Loucy (cell line): Measurements from ENCODE around the gene DDR1.
"Not testable (repeated sequence)": the region's sequence is repeated elsewhere in the genome, so short reads cannot be mapped to it uniquely, and the experiment has no call there.

Experiments used
- H2AFZ ChIP-seq: fragments of 200-600 bp; sonication (generic); 2 replicates; pipeline ENCODE4 v1.6.0; 2016; ENCODE audit warnings: antibody characterized with exemption, mild to moderate bottlenecking, low read length, moderate library complexity
- H3F3A ChIP-seq: fragments of 200-600 bp; 2 replicates; pipeline ENCODE4 v1.6.0; 2016; ENCODE audit warnings: antibody characterized with exemption, low read depth, mild to moderate bottlenecking
- H3K27me3 ChIP-seq: fragments of 200-600 bp; sonication (generic); 2 replicates; pipeline ENCODE4 v1.6.1; 2014; ENCODE audit warnings: low read length, mild to moderate bottlenecking; ENCODE audit not compliant: insufficient read depth, poor library complexity, severe bottlenecking
- H3K36me3 ChIP-seq: fragments of 200-600 bp; sonication (generic); 2 replicates; pipeline ENCODE4 v1.6.1; 2016; ENCODE audit warnings: low read length; ENCODE audit not compliant: insufficient read depth
- H3K4me1 ChIP-seq: fragments of 200-600 bp; sonication (generic); 2 replicates; pipeline ENCODE4 v1.5.1; 2014; ENCODE audit warnings: low read length, mild to moderate bottlenecking; ENCODE audit not compliant: insufficient read depth, poor library complexity, severe bottlenecking
- H3K4me2 ChIP-seq: fragments of 200-600 bp; sonication (generic); 2 replicates; pipeline ENCODE4 v1.6.0; 2014; ENCODE audit warnings: antibody characterized with exemption, low read length, low read depth, mild to moderate bottlenecking; ENCODE audit not compliant: poor library complexity, severe bottlenecking
- H3K4me3 ChIP-seq: fragments of 200-600 bp; sonication (generic); 2 replicates; pipeline ENCODE4 v1.5.1; 2014; ENCODE audit warnings: low read length, mild to moderate bottlenecking, mixed read lengths; ENCODE audit not compliant: poor library complexity, severe bottlenecking
- H3K79me2 ChIP-seq: fragments of 200-600 bp; sonication (generic); 2 replicates; pipeline ENCODE4 v1.6.1; 2014; ENCODE audit warnings: low read length; ENCODE audit not compliant: insufficient read depth
- H3K9ac ChIP-seq: fragments of 200-600 bp; sonication (generic); 2 replicates; pipeline ENCODE4 v1.6.0; 2014; ENCODE audit warnings: mild to moderate bottlenecking, low read depth, low read length, moderate library complexity; ENCODE audit not compliant: poor library complexity, severe bottlenecking
- H3K9me2 ChIP-seq: fragments of 200-600 bp; sonication (generic); replicated peaks from 2 replicates; pipeline ENCODE4 v1.6.1; 2016; ENCODE audit warnings: low read depth, low read length, mixed read lengths
- H3K9me3 ChIP-seq: fragments of 200-600 bp; sonication (generic); 2 replicates; pipeline ENCODE4 v1.6.1; 2014; ENCODE audit warnings: mild to moderate bottlenecking, antibody characterized with exemption, low read length, low read depth; ENCODE audit not compliant: insufficient read depth
- H4K20me1 ChIP-seq: fragments of 200-600 bp; sonication (generic); 2 replicates; pipeline ENCODE4 v1.6.0; 2014; ENCODE audit warnings: antibody characterized with exemption, low read length, mild to moderate bottlenecking; ENCODE audit not compliant: insufficient read depth, poor library complexity, severe bottlenecking
- CTCF ChIP-seq: fragments of 200-600 bp; sonication (generic); conservative IDR thresholded peaks from 2 replicates; pipeline ENCODE4 v1.5.1; 2014; ENCODE audit warnings: mild to moderate bottlenecking, antibody characterized with exemption, low read length
- EZH2phosphoT487 ChIP-seq: fragments of 200-600 bp; IDR thresholded peaks from 2 replicates; pipeline ENCODE4 v1.6.1; 2018; ENCODE audit warnings: antibody characterized with exemption, mild to moderate bottlenecking, moderate library complexity, borderline replicate concordance

DDR1 gene

GRCh38 chr6:30862156-30862875 is 22.0 kb upstream of the DDR1 start:
- Histone ChIP-seq H3K9me3 (no peaks in the 10 kb centered on the region), H3K9ac (no peak overlapping the region), H4K20me1 (no peaks in the 10 kb centered on the region), H3K27me3 (no peaks in the 10 kb centered on the region), H3K79me2 (no peaks in the 10 kb centered on the region), H2AFZ (no peak overlapping the region), H3K9me2 (no peaks in the 10 kb centered on the region), H3K4me1 (no peaks in the 10 kb centered on the region), H3K4me2 (no peak overlapping the region), H3F3A (no peaks in the 10 kb centered on the region), H3K36me3 (no peaks in the 10 kb centered on the region), H3K4me3 (no peak overlapping the region)
- TF ChIP-seq CTCF, result no peak
- no peak for TF ChIP-seq EZH2phosphoT487

GRCh38 chr6:30864325-30864724 is 20.0 kb upstream of the DDR1 start:
- no peaks in the 10 kb centered on the region for H3K9me2 ChIP-seq
- H3K27me3 ChIP-seq, result no peaks in the 10 kb centered on the region
- no peak overlapping the region for H2AFZ ChIP-seq
- H3K9me3 ChIP-seq, result no peaks in the 10 kb centered on the region
- no peaks in the 10 kb centered on the region for H3K4me1 ChIP-seq
- H3K4me3 ChIP-seq, result no peak overlapping the region
- H3K4me2 ChIP-seq, result no peak overlapping the region
- TF ChIP-seq EZH2phosphoT487, result no peak
- TF ChIP-seq CTCF, result no peak
- no peaks in the 10 kb centered on the region for H3F3A ChIP-seq
- no peaks in the 10 kb centered on the region for H3K36me3 ChIP-seq
- no peaks in the 10 kb centered on the region for H4K20me1 ChIP-seq
- H3K9ac ChIP-seq, result no peak overlapping the region
- no peaks in the 10 kb centered on the region for H3K79me2 ChIP-seq

GRCh38 chr6:30869241-30869749 is 15.0 kb upstream of the DDR1 start:
- not testable (repeated sequence) for H3K9ac ChIP-seq, H3K9me3 ChIP-seq, H3K27me3 ChIP-seq, H3K4me3 ChIP-seq, H3K79me2 ChIP-seq, H4K20me1 ChIP-seq, H2AFZ ChIP-seq, H3K9me2 ChIP-seq, H3K4me1 ChIP-seq, H3K36me3 ChIP-seq, H3F3A ChIP-seq, H3K4me2 ChIP-seq

- no peak overlapping the region for H3K4me2 ChIP-seq
- H4K20me1 ChIP-seq, result no peaks in the 10 kb centered on the region
- H3K9me2 ChIP-seq, result no peaks in the 10 kb centered on the region
- peaks cover 9% of the 10 kb centered on the region; the same call in 1 of the 2 replicates for H3K9me3 ChIP-seq
- no peaks in the 10 kb centered on the region for H3K27me3 ChIP-seq
- no peak overlapping the region for H2AFZ ChIP-seq
- no peaks in the 10 kb centered on the region for H3K36me3 ChIP-seq
- no peaks in the 10 kb centered on the region for H3F3A ChIP-seq
- H3K79me2 ChIP-seq, result no peaks in the 10 kb centered on the region
- no peaks in the 10 kb centered on the region for H3K4me1 ChIP-seq
- no peak for TF ChIP-seq CTCF
- H3K4me3 ChIP-seq, result no peak overlapping the region
- H3K9ac ChIP-seq, result no peak overlapping the region
Observed at GRCh38 chr6:30870546-30870945, 13.8 kb upstream of the DDR1 start.
